Ascending aorta (tissue), 2 donors: ENCODE measurements around the gene EVX1. TPM values are rescaled to one million over a fixed set of nuclear protein-coding genes. Genes with fewer than 3 reads are reported as not detected.

Source experiments
- DNase-seq, 2 donors: peaks; one replicate each; pipeline ENCODE4 v3.0.0-alpha.2; 2019; ENCODE audit warnings: low spot score in 2 of 2
- H3K27ac ChIP-seq, 2 donors: fragments of 200-600 bp; sonication (generic); one replicate each; pipeline ENCODE4 v1.5.1; 2016 to 2017; ENCODE audit warnings: mild to moderate bottlenecking in 1 of 2
- H3K27me3 ChIP-seq: fragments of 200-600 bp; sonication (generic); one replicate; pipeline ENCODE4 v1.5.1; 2017
- H3K36me3 ChIP-seq, 2 donors: fragments of 200-600 bp; sonication (generic); one replicate each; pipeline ENCODE4 v1.5.1; 2016
- H3K4me1 ChIP-seq, 2 donors: fragments of 200-600 bp; sonication (generic); one replicate each; pipeline ENCODE4 v1.5.1; 2016 to 2017; ENCODE audit warnings: mild to moderate bottlenecking in 1 of 2
- H3K4me3 ChIP-seq, 2 donors: fragments of 200-600 bp; sonication (generic); one replicate each; pipeline ENCODE4 v1.5.1; 2016 to 2017; ENCODE audit warnings: mild to moderate bottlenecking in 1 of 2
- H3K9me3 ChIP-seq, 2 donors: fragments of 200-600 bp; sonication (generic); one replicate each; pipeline ENCODE4 v1.5.1; 2016
- CTCF ChIP-seq, 3 experiments: fragments of 200-600 bp in 2 of 3; fragments of 450-650 bp in 1 of 3; sonication (generic) in 2 of 3; IDR thresholded peaks; one replicate each; pipeline ENCODE4 v1.5.1; 2016 to 2019; ENCODE audit warnings: antibody characterized with exemption in 3 of 3, mild to moderate bottlenecking in 1 of 3, moderate library complexity in 1 of 3
- intact Hi-C: fragments of 100-400 bp; cut with DNase I; formaldehyde crosslinking; loops from one replicate; pipeline ENCODE4 v1.15.1; 2023
- total RNA-seq: library from RNA; depleted of rRNA; stranded (reverse); fragments of >200 nt; gene quantifications from one replicate; pipeline ENCODE4 v1.1.0, GENCODE V29; 2016

EVX1 gene
- total RNA-seq, 1 donor from 2014 or later, result not detected

GRCh38 chr7:27241189-27242056 lies 1.2 kb upstream of the EVX1 start:
- H3K4me3 ChIP-seq, result no peak overlapping the region
- peaks cover 35% of the 10 kb centered on the region for H3K27me3 ChIP-seq
- H3K27ac ChIP-seq, result no peak overlapping the region
- H3K36me3 ChIP-seq, result no peaks in the 10 kb centered on the region
- no peaks in the 10 kb centered on the region for H3K9me3 ChIP-seq
- no peak for TF ChIP-seq CTCF (IDR thresholded peaks at IDR 0.05)
- intact Hi-C loops, result no loop called here
- no peak for DNase-seq
- peaks cover 6 to 21% of the 10 kb centered on the region in 2 donors for H3K4me1 ChIP-seq

- intact Hi-C loops, result no loop called here
- Histone ChIP-seq H3K27me3 (peaks cover 43% of the 10 kb centered on the region), H3K27ac (no peak overlapping the region), H3K36me3 (no peaks in the 10 kb centered on the region), H3K4me1 (peaks cover 6 to 21% of the 10 kb centered on the region in 2 donors), H3K4me3 (peak overlapping the region in 1 of 2 donors; percentile 44), H3K9me3 (no peaks in the 10 kb centered on the region)
- TF ChIP-seq CTCF (IDR thresholded peaks at IDR 0.05), result no peak
- DNase-seq, result no peak
Observed at GRCh38 chr7:27242154-27242553, 448 bp upstream of the EVX1 start.

- Histone ChIP-seq H3K4me1 (peaks cover 6 to 21% of the 10 kb centered on the region in 2 donors), H3K27me3 (peaks cover 52% of the 10 kb centered on the region), H3K9me3 (no peaks in the 10 kb centered on the region), H3K27ac (no peak overlapping the region), H3K36me3 (no peaks in the 10 kb centered on the region), H3K4me3 (peak overlapping the region; percentile 44 to 49)
- DNase-seq, result no peak
- no peak for TF ChIP-seq CTCF (IDR thresholded peaks at IDR 0.05)
- intact Hi-C loops, result no loop called here
Observed at GRCh38 chr7:27243340-27244163, 950 bp downstream of the EVX1 start.

GRCh38 chr7:27244488-27245123 lies 2.0 kb downstream of the EVX1 start:
- H3K27me3 ChIP-seq, result peaks cover 45% of the 10 kb centered on the region
- H3K4me3 ChIP-seq, result no peak overlapping the region
- no peaks in the 10 kb centered on the region for H3K36me3 ChIP-seq
- peaks cover 6 to 18% of the 10 kb centered on the region in 2 donors for H3K4me1 ChIP-seq
- DNase-seq, result no peak
- no peak for TF ChIP-seq CTCF (IDR thresholded peaks at IDR 0.05)
- no peak overlapping the region for H3K27ac ChIP-seq
- H3K9me3 ChIP-seq, result no peaks in the 10 kb centered on the region
- intact Hi-C loops, result no loop called here

- Histone ChIP-seq H3K9me3 (no peaks in the 10 kb centered on the region), H3K27ac (no peak overlapping the region), H3K36me3 (no peaks in the 10 kb centered on the region), H3K4me3 (peak overlapping the region; percentile 35 to 45), H3K4me1 (peaks cover 6 to 16% of the 10 kb centered on the region in 2 donors), H3K27me3 (peaks cover 47% of the 10 kb centered on the region)
- intact Hi-C loops, result no loop called here
- no peak for DNase-seq
- no peak for TF ChIP-seq CTCF (IDR thresholded peaks at IDR 0.05)
Observed at GRCh38 chr7:27245124-27245797, 2.7 kb downstream of the EVX1 start.
